ENCODE results near the gene INTS6.
A peak's percentile ranks its signal among the peaks of the same experiment; 100 is the strongest.

Gene INTS6

GRCh38 chr13:51346397-51346796, 106.4 kb downstream of the INTS6 start:
- DNase-seq (ENCODE audit: low read depth in 2 of 2) = no peak

- no peak for DNase-seq (ENCODE audit: low read depth in 2 of 2)
These were observed 109.4 kb downstream of the INTS6 start for GRCh38 chr13:51343475-51343874.

GRCh38 chr13:51342706-51343105, 110.1 kb downstream of the INTS6 start:
- no peak for DNase-seq (ENCODE audit: low read depth in 2 of 2)

- DNase-seq (ENCODE audit: low read depth in 2 of 2) = no peak
These were observed 111.0 kb downstream of the INTS6 start for GRCh38 chr13:51341791-51342190.

GRCh38 chr13:51341232-51341631, 111.6 kb downstream of the INTS6 start:
- DNase-seq (ENCODE audit: low read depth in 2 of 2) = no peak

GRCh38 chr13:51339952-51340732, 112.7 kb downstream of the INTS6 start:
- DNase-seq (ENCODE audit: low read depth in 2 of 2) = no peak

- DNase-seq (ENCODE audit: low read depth in 2 of 2) = no peak
These were observed 113.5 kb downstream of the INTS6 start, which contains the start of gene SERPINE3 for GRCh38 chr13:51339354-51339753. Gene SERPINE3 (plus strand): TSS chr13:51339691. CDS start chr13:51341092, 1,401 bp downstream.

GRCh38 chr13:51336746-51337145, 116.1 kb downstream of the INTS6 start:
- no peak for DNase-seq (ENCODE audit: low read depth in 2 of 2)

- no peak for DNase-seq (ENCODE audit: low read depth in 2 of 2)
These were observed 119.0 kb downstream of the INTS6 start for GRCh38 chr13:51333826-51334225.

- DNase-seq (ENCODE audit: low read depth in 2 of 2) = no peak
These were observed 119.4 kb downstream of the INTS6 start for GRCh38 chr13:51333421-51333820.

- no peak for DNase-seq (ENCODE audit: low read depth in 2 of 2)
These were observed 120.1 kb downstream of the INTS6 start for GRCh38 chr13:51332566-51333361.

GRCh38 chr13:51331354-51331861, 121.4 kb downstream of the INTS6 start:
- DNase-seq (ENCODE audit: low read depth in 2 of 2) = peak in 1 of 2 donors; percentile 10

- no peak for DNase-seq (ENCODE audit: low read depth in 2 of 2)
These were observed 122.0 kb downstream of the INTS6 start for GRCh38 chr13:51330791-51331190.

GRCh38 chr13:51329606-51330005, 123.2 kb downstream of the INTS6 start:
- DNase-seq (ENCODE audit: low read depth in 2 of 2) = no peak

- DNase-seq (ENCODE audit: low read depth in 2 of 2) = no peak
These were observed 124.3 kb downstream of the INTS6 start for GRCh38 chr13:51328488-51328887.

GRCh38 chr13:51327961-51328360, 124.9 kb downstream of the INTS6 start:
- no peak for DNase-seq (ENCODE audit: low read depth in 2 of 2)

GRCh38 chr13:51326777-51327176, 126.1 kb downstream of the INTS6 start:
- no peak for DNase-seq (ENCODE audit: low read depth in 2 of 2)

- DNase-seq (ENCODE audit: low read depth in 2 of 2) = no peak
These were observed 127.0 kb downstream of the INTS6 start for GRCh38 chr13:51325837-51326236.

GRCh38 chr13:51324714-51325420, 128.0 kb downstream of the INTS6 start:
- no peak for DNase-seq (ENCODE audit: low read depth in 2 of 2)

- DNase-seq (ENCODE audit: low read depth in 2 of 2) = no peak
These were observed 128.9 kb downstream of the INTS6 start for GRCh38 chr13:51323824-51324511.

- DNase-seq (ENCODE audit: low read depth in 2 of 2) = no peak
These were observed 130.0 kb downstream of the INTS6 start for GRCh38 chr13:51322826-51323225.
